Neural cell (in vitro differentiated cells): Measurements from ENCODE around the gene PRKAG2. TPM values are rescaled to one million over a fixed set of nuclear protein-coding genes. Genes with fewer than 3 reads are reported as not detected.
A peak's percentile ranks its signal among the peaks of the same experiment; 100 is the strongest.

Experiments
- H2AFZ ChIP-seq: fragments of 200-600, 300-800 bp; sonication (generic), shearing (Covaris generic); 2 replicates; pipeline ENCODE4 v1.6.0; 2014; ENCODE audit warnings: low read depth, mild to moderate bottlenecking, antibody characterized with exemption, low read length, moderate library complexity
- H3F3A ChIP-seq: fragments of 200-600 bp; shearing (Covaris generic); 2 replicates; pipeline ENCODE4 v1.6.1; 2016; ENCODE audit warnings: mild to moderate bottlenecking, moderate library complexity, mixed read lengths, antibody characterized with exemption, low read length; ENCODE audit not compliant: insufficient read depth, poor library complexity, severe bottlenecking
- H3K27ac ChIP-seq: fragments of 200-600, 300-800 bp; sonication (generic), shearing (Covaris generic); 2 replicates; pipeline ENCODE4 v1.5.1; 2014; ENCODE audit warnings: mild to moderate bottlenecking, low read length, moderate library complexity
- H3K27me3 ChIP-seq: fragments of 300-800, 200-600 bp; sonication (generic), shearing (Covaris generic); 2 replicates; pipeline ENCODE4 v1.6.0; 2014; ENCODE audit warnings: mild to moderate bottlenecking, low read depth, low read length, moderate library complexity; ENCODE audit not compliant: insufficient read depth
- H3K36me3 ChIP-seq: fragments of 300-800, 200-600 bp; sonication (generic), shearing (Covaris generic); 2 replicates; pipeline ENCODE4 v1.5.1; 2014; ENCODE audit warnings: mild to moderate bottlenecking, antibody characterized with exemption, low read length, moderate library complexity; ENCODE audit not compliant: insufficient read depth
- H3K4me2 ChIP-seq: fragments of 300-800, 200-600 bp; sonication (generic), shearing (Covaris generic); 2 replicates; pipeline ENCODE4 v1.6.0; 2014; ENCODE audit warnings: mild to moderate bottlenecking, low read length
- H3K4me3 ChIP-seq: fragments of 300-800, 200-600 bp; sonication (generic), shearing (Covaris generic); 2 replicates; pipeline ENCODE4 v1.5.1; 2014; ENCODE audit warnings: mild to moderate bottlenecking, low read length, moderate library complexity
- H3K79me2 ChIP-seq: fragments of 200-600 bp; shearing (Covaris generic); replicated peaks from 2 replicates; pipeline ENCODE4 v1.6.0; 2014; ENCODE audit warnings: mild to moderate bottlenecking, low read length, moderate library complexity; ENCODE audit not compliant: insufficient read depth
- H3K9ac ChIP-seq: fragments of 300-800, 200-600 bp; sonication (generic), shearing (Covaris generic); 2 replicates; pipeline ENCODE4 v1.6.1; 2016; ENCODE audit warnings: mild to moderate bottlenecking, low read length, mixed read lengths
- H3K9me2 ChIP-seq: fragments of 200-600 bp; shearing (Covaris generic); 2 replicates; pipeline ENCODE4 v1.6.1; 2016; ENCODE audit warnings: mild to moderate bottlenecking, low read length, mixed read lengths; ENCODE audit not compliant: insufficient read depth
- H3K9me3 ChIP-seq: fragments of 200-600, 300-800 bp; sonication (generic), shearing (Covaris generic); 2 replicates; pipeline ENCODE4 v1.6.1; 2016; ENCODE audit warnings: mild to moderate bottlenecking, mixed run types, low read length, moderate library complexity, mixed read lengths
- H4K20me1 ChIP-seq: fragments of 200-600 bp; shearing (Covaris generic); 2 replicates; pipeline ENCODE4 v1.6.1; 2016; ENCODE audit warnings: mild to moderate bottlenecking, mixed run types; ENCODE audit not compliant: insufficient read depth
- CTCF ChIP-seq: fragments of 450-650 bp; IDR thresholded peaks from 2 replicates; pipeline ENCODE4 v1.5.1; 2014; ENCODE audit warnings: antibody characterized with exemption, mild to moderate bottlenecking, moderate library complexity; ENCODE audit not compliant: poor library complexity, severe bottlenecking
- EP300 ChIP-seq: fragments of 450-650 bp; conservative IDR thresholded peaks from 2 replicates; pipeline ENCODE4 v1.6.1; 2014; ENCODE audit warnings: antibody characterized with exemption, mild to moderate bottlenecking, moderate library complexity; ENCODE audit not compliant: poor library complexity, severe bottlenecking
- EZH2 ChIP-seq: fragments of 200-600, 300-800 bp; shearing (Covaris generic), sonication (generic); IDR thresholded peaks from 2 replicates; pipeline ENCODE4 v1.6.1; 2014; ENCODE audit warnings: antibody characterized with exemption, low read length, borderline replicate concordance, mild to moderate bottlenecking; ENCODE audit not compliant: insufficient read depth, poor library complexity, severe bottlenecking
- MXI1 ChIP-seq: fragments of 450-650 bp; conservative IDR thresholded peaks from 2 replicates; pipeline ENCODE4 v1.6.1; 2014; ENCODE audit warnings: antibody characterized with exemption, mild to moderate bottlenecking; ENCODE audit not compliant: poor library complexity, severe bottlenecking
- POLR2AphosphoS5 ChIP-seq: IDR thresholded peaks from 2 replicates; pipeline ENCODE4 v1.6.1; 2012
- RAD21 ChIP-seq: fragments of 450-650 bp; conservative IDR thresholded peaks from 2 replicates; pipeline ENCODE4 v1.6.1; 2014; ENCODE audit warnings: antibody characterized with exemption, mild to moderate bottlenecking, moderate library complexity
- SMC3 ChIP-seq: fragments of 450-650 bp; conservative IDR thresholded peaks from 2 replicates; pipeline ENCODE4 v1.6.1; 2014; ENCODE audit warnings: antibody characterized with exemption, mild to moderate bottlenecking, moderate library complexity; ENCODE audit not compliant: poor library complexity
- TAF1 ChIP-seq: IDR thresholded peaks from 2 replicates; pipeline ENCODE4 v1.6.1; 2012; ENCODE audit warnings: low read depth
- polyA plus RNA-seq: library from polyadenylated mRNA; depleted of rRNA; stranded (reverse); fragments of >200 nt; gene quantifications from 2 replicates; pipeline ENCODE4 v1.2.3, GENCODE V29; 2014

Gene PRKAG2
- polyA plus RNA-seq, 1 donor from 2014 or later = 22.9 TPM

- Histone ChIP-seq H3K9me2 (no peaks in the 10 kb centered on the region), H3K9ac (no peak overlapping the region), H3K9me3 (no peaks in the 10 kb centered on the region), H3K4me2 (no peak overlapping the region), H3K27ac (no peak overlapping the region), H3K27me3 (no peaks in the 10 kb centered on the region), H3K4me3 (no peak overlapping the region), H3K79me2 (no peaks in the 10 kb centered on the region), H3K36me3 (no peaks in the 10 kb centered on the region), H2AFZ (no peak overlapping the region), H3F3A (no peaks in the 10 kb centered on the region), H4K20me1 (no peaks in the 10 kb centered on the region)
- TF ChIP-seq EP300 = no peak
- TF ChIP-seq EZH2 = no peak
- TF ChIP-seq MXI1 = no peak
- no peak for TF ChIP-seq TAF1
- no peak for TF ChIP-seq SMC3
- no peak for TF ChIP-seq RAD21
- TF ChIP-seq POLR2AphosphoS5 = no peak
- TF ChIP-seq CTCF = no peak
These were observed 179.4 kb downstream of the PRKAG2 start for GRCh38 chr7:151697515-151697895.

GRCh38 chr7:151696721-151697514 lies 180.0 kb downstream of the PRKAG2 start:
- Histone ChIP-seq H3K9ac (no peak overlapping the region), H4K20me1 (no peaks in the 10 kb centered on the region), H3K9me3 (no peaks in the 10 kb centered on the region), H3K4me2 (no peak overlapping the region), H2AFZ (no peak overlapping the region), H3K4me3 (no peak overlapping the region), H3K79me2 (no peaks in the 10 kb centered on the region), H3K27me3 (no peaks in the 10 kb centered on the region), H3F3A (no peaks in the 10 kb centered on the region), H3K36me3 (no peaks in the 10 kb centered on the region), H3K27ac (no peak overlapping the region), H3K9me2 (no peaks in the 10 kb centered on the region)
- TF ChIP-seq CTCF (peak; percentile 10), RAD21 (no peak)

GRCh38 chr7:151695951-151696541 lies 180.9 kb downstream of the PRKAG2 start:
- H3K9ac ChIP-seq = no peak overlapping the region
- H3K9me3 ChIP-seq = no peaks in the 10 kb centered on the region
- H3K79me2 ChIP-seq = no peaks in the 10 kb centered on the region

More at GRCh38 chr7:151695951-151696541, 180.9 kb downstream of the PRKAG2 start:
- H4K20me1 ChIP-seq = no peaks in the 10 kb centered on the region
- no peak overlapping the region for H3K4me2 ChIP-seq
- H3K4me3 ChIP-seq = no peak overlapping the region
- no peaks in the 10 kb centered on the region for H3K9me2 ChIP-seq
- no peak overlapping the region for H2AFZ ChIP-seq
- no peak overlapping the region for H3K27ac ChIP-seq
- H3K36me3 ChIP-seq = no peaks in the 10 kb centered on the region
- no peak for TF ChIP-seq POLR2AphosphoS5
- TF ChIP-seq EZH2 = no peak
- no peak for TF ChIP-seq CTCF
- TF ChIP-seq TAF1 = no peak
- H3F3A ChIP-seq = no peaks in the 10 kb centered on the region
- H3K27me3 ChIP-seq = no peaks in the 10 kb centered on the region
